NCI-H2227 (cell line): ENCODE results near the gene RBM3.

Experiments
- DNase-seq: peaks from one replicate; lab custom pipeline; 2025; ENCODE audit not compliant: unreplicated experiment; lab: John Stamatoyannopoulos, UW

RBM3 gene

GRCh38 chrX:48576108-48576507, 1.8 kb downstream of the RBM3 start:
- no peak for DNase-seq

GRCh38 chrX:48578661-48579128, 4.4 kb downstream of the RBM3 start:
- DNase-seq = no peak

- no peak for DNase-seq
Observed at GRCh38 chrX:48579259-48579658, 5.0 kb downstream of the RBM3 start.

GRCh38 chrX:48580662-48581061, 6.4 kb downstream of the RBM3 start:
- no peak for DNase-seq

- no peak for DNase-seq
Observed at GRCh38 chrX:48584698-48585097, 10.4 kb downstream of the RBM3 start.

GRCh38 chrX:48589482-48590162, 15.3 kb downstream of the RBM3 start:
- no peak for DNase-seq

GRCh38 chrX:48590203-48591103, 16.2 kb downstream of the RBM3 start:
- no peak for DNase-seq

GRCh38 chrX:48591255-48591791, 17.0 kb downstream of the RBM3 start:
- DNase-seq = no peak

GRCh38 chrX:48592971-48593370, 18.7 kb downstream of the RBM3 start:
- no peak for DNase-seq

GRCh38 chrX:48595929-48596328, 21.6 kb downstream of the RBM3 start:
- DNase-seq = no peak

GRCh38 chrX:48597353-48598264, 23.3 kb downstream of the RBM3 start, which contains the start of gene WDR13:
WDR13 (plus strand) TSS chrX:48597492; CDS start chrX:48597997, 505 bp downstream.
- DNase-seq = peak; percentile 99

GRCh38 chrX:48598614-48599013, 24.3 kb downstream of the RBM3 start:
- no peak for DNase-seq

- no peak for DNase-seq
Observed at GRCh38 chrX:48599341-48599740, 25.1 kb downstream of the RBM3 start.

- DNase-seq = no peak
Observed at GRCh38 chrX:48600226-48600625, 25.9 kb downstream of the RBM3 start.

GRCh38 chrX:48601741-48602394, 27.6 kb downstream of the RBM3 start:
- DNase-seq = no peak

GRCh38 chrX:48604701-48605100, 30.4 kb downstream of the RBM3 start:
- no peak for DNase-seq

GRCh38 chrX:48606091-48606490, 31.8 kb downstream of the RBM3 start:
- DNase-seq = no peak

- DNase-seq = no peak
Observed at GRCh38 chrX:48611703-48612102, 37.4 kb downstream of the RBM3 start.

GRCh38 chrX:48613502-48614160, 39.3 kb downstream of the RBM3 start:
- no peak for DNase-seq

- DNase-seq = no peak
Observed at GRCh38 chrX:48616576-48616975, 42.3 kb downstream of the RBM3 start.
